ENCODE results near the gene SLC16A6. TPM values are rescaled to one million over a fixed set of nuclear protein-coding genes. Genes with fewer than 3 reads are reported as not detected.

SLC16A6 gene
- total and polyA plus RNA-seq, 12 donors, result 0.47 to 83.0 (median 2.5) TPM

- H3K9me3 ChIP-seq (replicated peaks in 1 of 3), result peaks cover 0 to 5% (median 0%) of the 10 kb centered on the region in 3 donors
- WGBS, 4 donors, result 61 to 73% (median 65%) methylated on average over 4 of the region's 4 CpGs
- TF ChIP-seq CTCF (IDR thresholded peaks at IDR 0.05), result no peak
- no peak for TF ChIP-seq POLR2A (IDR thresholded peaks at IDR 0.05)
Observed at GRCh38 chr17:68328676-68329075, 37.7 kb upstream of the SLC16A6 start.

GRCh38 chr17:68327823-68328557 is 37.1 kb upstream of the SLC16A6 start:
- peaks cover 0 to 5% (median 0%) of the 10 kb centered on the region in 3 donors for H3K9me3 ChIP-seq (replicated peaks in 1 of 3)
- H3K27ac ChIP-seq, result no peak overlapping the region
- no peaks in the 10 kb centered on the region for H3K36me3 ChIP-seq (replicated peaks in 1 of 2)
- intact Hi-C loops (cut with DNase I), result no loop called here
- no peaks in the 10 kb centered on the region for H3K27me3 ChIP-seq
- WGBS, 4 donors, result 95 to 96% (median 95%) methylated on average over 8 of the region's 8 CpGs
- H3K4me3 ChIP-seq, result no peak overlapping the region
- TF ChIP-seq CTCF (IDR thresholded peaks at IDR 0.05) (no peak), POLR2A (IDR thresholded peaks at IDR 0.05) (no peak)
- DNase-seq, result no peak
- no peaks in the 10 kb centered on the region for H3K4me1 ChIP-seq (replicated peaks in 1 of 2)

More at GRCh38 chr17:68328676-68329075, 37.7 kb upstream of the SLC16A6 start:
- no peaks in the 10 kb centered on the region for H3K4me1 ChIP-seq (replicated peaks in 1 of 2)
- H3K4me3 ChIP-seq, result no peak overlapping the region
- no peaks in the 10 kb centered on the region for H3K36me3 ChIP-seq (replicated peaks in 1 of 2)
- DNase-seq, result no peak
- intact Hi-C loops (cut with DNase I), result no loop called here
- no peaks in the 10 kb centered on the region for H3K27me3 ChIP-seq
- no peak overlapping the region for H3K27ac ChIP-seq

- no peaks in the 10 kb centered on the region for H3K4me1 ChIP-seq (replicated peaks in 1 of 2)
- 74 to 84% (median 81%) methylated on average over 5 of the region's 5 CpGs for WGBS, 4 donors
- H3K4me3 ChIP-seq, result no peak overlapping the region
- H3K9me3 ChIP-seq (replicated peaks in 1 of 3), result peaks cover 0 to 1% (median 0%) of the 10 kb centered on the region in 3 donors
- no peak for DNase-seq
- no peaks in the 10 kb centered on the region for H3K27me3 ChIP-seq
- TF ChIP-seq CTCF (IDR thresholded peaks at IDR 0.05), result no peak
- TF ChIP-seq POLR2A (IDR thresholded peaks at IDR 0.05), result no peak
- intact Hi-C loops (cut with DNase I), result no loop called here
- no peak overlapping the region for H3K27ac ChIP-seq
- no peaks in the 10 kb centered on the region for H3K36me3 ChIP-seq (replicated peaks in 1 of 2)
Observed at GRCh38 chr17:68326681-68327080, 35.8 kb upstream of the SLC16A6 start.

- Histone ChIP-seq H3K4me3 (no peak overlapping the region), H3K9me3 (replicated peaks in 1 of 3) (no peaks in the 10 kb centered on the region), H3K27ac (no peak overlapping the region), H3K36me3 (replicated peaks in 1 of 2) (no peaks in the 10 kb centered on the region), H3K4me1 (replicated peaks in 1 of 2) (no peaks in the 10 kb centered on the region), H3K27me3 (no peaks in the 10 kb centered on the region)
- no peak for DNase-seq
- 77 to 92% (median 84%) methylated on average over 5 of the region's 5 CpGs for WGBS, 4 donors
- intact Hi-C loops (cut with DNase I), result no loop called here
- no peak for TF ChIP-seq POLR2A (IDR thresholded peaks at IDR 0.05)
- TF ChIP-seq CTCF (IDR thresholded peaks at IDR 0.05), result no peak
Observed at GRCh38 chr17:68325961-68326360, 35.0 kb upstream of the SLC16A6 start.

Data from adrenal gland (tissue), 12 donors.